Gastroesophageal sphincter (tissue), 4 donors: Measurements from ENCODE around the gene RAB22A. TPM values are rescaled to one million over a fixed set of nuclear protein-coding genes. Genes with fewer than 3 reads are reported as not detected.
"Not testable (repeated sequence)": the region's sequence is repeated elsewhere in the genome, so short reads cannot be mapped to it uniquely, and the experiment has no call there.

Experiments
- ATAC-seq: fragments of 150-250 bp; one replicate; pipeline ENCODE4 v1.9.1; 2016; ENCODE audit warnings: mild to moderate bottlenecking, moderate library complexity
- H3K27ac ChIP-seq, 4 donors: fragments of 200-600 bp; sonication (generic) in 3 of 4; 1 replicate in 3 of 4; 2 replicates in 1 of 4; pipeline ENCODE4 v1.5.1; 2016 to 2019
- H3K27me3 ChIP-seq: fragments of 200-600 bp; sonication (generic); one replicate; pipeline ENCODE4 v1.5.1; 2019
- H3K36me3 ChIP-seq, 2 donors: fragments of 200-600 bp; sonication (generic); one replicate each; pipeline ENCODE4 v1.5.1; 2019; ENCODE audit warnings: control low read depth in 1 of 2
- H3K4me1 ChIP-seq, 3 donors: fragments of 200-600 bp; sonication (generic); 1 replicate in 2 of 3; 2 replicates in 1 of 3; pipeline ENCODE4 v1.5.1; 2016 to 2019; ENCODE audit warnings: control low read depth in 2 of 3
- H3K4me3 ChIP-seq, 2 donors: fragments of 200-600 bp; sonication (generic); one replicate each; pipeline ENCODE4 v1.5.1; 2019; ENCODE audit warnings: mild to moderate bottlenecking in 1 of 2, moderate library complexity in 1 of 2
- H3K9me3 ChIP-seq, 3 donors: fragments of 200-600 bp; sonication (generic); one replicate each; pipeline ENCODE4 v1.5.1; 2017 to 2019; ENCODE audit warnings: control low read depth in 2 of 3
- CTCF ChIP-seq, 4 experiments: fragments of 200-600 bp in 2 of 4; fragments of 450-650 bp in 2 of 4; sonication (generic) in 1 of 4; IDR thresholded peaks; one replicate each; pipeline ENCODE4 v1.5.1; 2017 to 2019; ENCODE audit warnings: antibody characterized with exemption in 4 of 4, mild to moderate bottlenecking in 2 of 4, moderate library complexity in 2 of 4
- EP300 ChIP-seq: sonication (generic); formaldehyde crosslinking; IDR thresholded peaks from one replicate; pipeline ENCODE4 v1.6.1; 2017; ENCODE audit warnings: antibody characterized with exemption, mild to moderate bottlenecking
- POLR2A ChIP-seq, 2 donors: fragments of 450-650 bp; IDR thresholded peaks; one replicate each; pipeline ENCODE4 v1.6.1; 2017; ENCODE audit warnings: antibody characterized with exemption in 2 of 2, mild to moderate bottlenecking in 2 of 2, moderate library complexity in 1 of 2
- POLR2AphosphoS5 ChIP-seq: sonication (generic); formaldehyde crosslinking; IDR thresholded peaks from one replicate; pipeline ENCODE4 v1.6.1; 2017; ENCODE audit warnings: antibody characterized with exemption
- WGBS, 2 donors: methylation state at CpG; one replicate each; pipeline ENCODE4 v1.1.5; 2018; ENCODE audit warnings: low coverage in 1 of 2; 5-methylcytosine and 5-hydroxymethylcytosine counted together
- total RNA-seq, 4 donors: library from RNA; depleted of rRNA; stranded (reverse); fragments of >200 nt; gene quantifications; one replicate each; pipeline ENCODE4 v1.1.0, GENCODE V29; 2016

The RAB22A gene
- total RNA-seq, 4 donors from 2014 or later, result 23.2 to 26.8 (median 25.6) TPM

GRCh38 chr20:58407966-58408557, 98.5 kb downstream of the RAB22A start:
- ATAC-seq, result peak; percentile 55
- H3K36me3 ChIP-seq, result no peaks in the 10 kb centered on the region
- peak overlapping the region in 2 of 4 donors; percentile 1 to 13 for H3K27ac ChIP-seq
- no peak for TF ChIP-seq EP300
- TF ChIP-seq POLR2A (IDR thresholded peaks at IDR 0.05), result no peak
- no peak for TF ChIP-seq POLR2AphosphoS5
- no peak for TF ChIP-seq CTCF (IDR thresholded peaks at IDR 0.05)
- no peaks in the 10 kb centered on the region for H3K9me3 ChIP-seq
- no peaks in the 10 kb centered on the region for H3K27me3 ChIP-seq
- peaks cover 3 to 84% (median 13%) of the 10 kb centered on the region in 3 donors for H3K4me1 ChIP-seq
- 33 to 40% methylated on average over 2 of the region's 2 CpGs for WGBS, 2 donors
- H3K4me3 ChIP-seq, result no peak overlapping the region

DNA sequence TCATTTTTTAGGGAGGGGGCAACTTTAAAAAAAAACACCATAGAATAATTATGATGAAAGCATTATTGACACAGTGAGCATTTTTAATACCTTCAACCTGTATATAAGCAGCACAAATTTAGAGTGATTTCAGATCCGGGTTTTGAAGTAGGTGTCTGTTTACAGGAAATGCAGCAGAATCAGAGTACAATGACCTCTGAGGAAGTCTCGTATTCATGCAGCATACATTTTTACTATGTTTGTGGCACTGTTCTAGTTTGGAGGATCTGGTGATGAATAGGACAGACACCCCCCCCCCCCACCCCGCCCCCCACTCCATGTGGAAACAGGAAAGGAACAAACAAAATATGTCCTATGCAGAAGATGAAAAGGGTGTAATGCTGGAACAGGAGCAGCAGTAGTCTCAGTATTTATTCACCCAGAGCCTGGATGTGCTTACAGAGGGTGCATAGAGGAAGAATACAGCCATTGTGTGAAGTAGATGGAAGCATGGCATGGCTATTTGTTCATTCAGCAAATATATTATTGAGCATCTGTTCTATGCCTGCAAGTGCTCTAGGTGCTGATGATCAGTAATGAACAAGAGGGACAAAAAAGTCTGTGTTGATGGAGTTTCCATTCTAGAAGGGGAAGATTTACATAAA, 99.2 kb downstream of the RAB22A start:
- no peak for ATAC-seq
- Histone ChIP-seq H3K27ac (peak overlapping the region in 2 of 4 donors; percentile 1 to 13), H3K27me3 (no peaks in the 10 kb centered on the region), H3K4me1 (peaks cover 3 to 77% (median 13%) of the 10 kb centered on the region in 3 donors), H3K4me3 (no peak overlapping the region), H3K9me3 (no peaks in the 10 kb centered on the region), H3K36me3 (no peaks in the 10 kb centered on the region)
- TF ChIP-seq POLR2AphosphoS5 (no peak), CTCF (IDR thresholded peaks at IDR 0.05) (no peak), POLR2A (IDR thresholded peaks at IDR 0.05) (no peak), EP300 (no peak)
- 10 to 35% methylated on average over 1 to 3 of the region's 3 CpGs for WGBS, 2 donors

- H3K36me3 ChIP-seq, result peaks cover 0 to 13% of the 10 kb centered on the region in 2 donors
- WGBS, 2 donors, result no CpG with 5 or more reads among the region's 35 CpGs
- not testable (repeated sequence) for H3K4me3 ChIP-seq
Measured at GRCh38 chr20:58414216-58414615, 104.7 kb downstream of the RAB22A start.

DNA sequence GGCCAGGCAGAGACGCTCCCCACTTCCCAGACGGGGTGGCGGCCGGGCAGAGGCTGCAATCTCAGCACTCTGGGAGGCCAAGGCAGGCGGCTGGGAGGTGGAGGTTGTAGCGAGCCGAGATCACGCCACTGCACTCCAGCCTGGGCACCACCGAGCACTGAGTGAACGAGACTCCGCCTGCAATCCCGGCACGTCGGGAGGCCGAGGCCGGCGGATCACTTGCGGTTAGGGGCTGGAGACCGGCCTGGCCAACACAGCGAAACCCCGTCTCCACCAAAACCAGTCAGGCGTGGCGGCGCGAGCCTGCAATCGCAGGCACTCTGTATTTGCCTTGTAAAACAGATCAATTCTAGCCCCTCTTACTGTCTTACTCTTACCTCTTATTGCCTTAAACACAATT, 105.3 kb downstream of the RAB22A start:
- H3K9me3 ChIP-seq, ATAC-seq, H3K27ac ChIP-seq, H3K27me3 ChIP-seq, H3K4me3 ChIP-seq: not testable (repeated sequence)
- 100% methylated on average over 2 of the region's 26 CpGs; no CpG with 5 or more reads in 1 of the 2 donors for WGBS, 2 donors
- H3K4me1 ChIP-seq, result peaks cover 0 to 37% (median 9%) of the 10 kb centered on the region in 3 donors
- H3K36me3 ChIP-seq, result peaks cover 0 to 19% of the 10 kb centered on the region in 2 donors

More at GRCh38 chr20:58414216-58414615, 104.7 kb downstream of the RAB22A start:
- not testable (repeated sequence) for H3K27me3 ChIP-seq, H3K9me3 ChIP-seq, H3K27ac ChIP-seq, ATAC-seq
- peaks cover 0 to 43% (median 9%) of the 10 kb centered on the region in 3 donors for H3K4me1 ChIP-seq

GRCh38 chr20:58416057-58416456, 106.5 kb downstream of the RAB22A start:
- Histone ChIP-seq H3K4me1 (peaks cover 0 to 26% (median 9%) of the 10 kb centered on the region in 3 donors), H3K4me3 (no peak overlapping the region), H3K9me3 (no peaks in the 10 kb centered on the region), H3K27me3 (no peaks in the 10 kb centered on the region), H3K27ac (no peak overlapping the region), H3K36me3 (peaks cover 0 to 31% of the 10 kb centered on the region in 2 donors)
- WGBS, 2 donors, result 73 to 100% methylated on average over 1 of the region's 1 CpG
- ATAC-seq, result no peak
- no peak for TF ChIP-seq POLR2AphosphoS5
- TF ChIP-seq EP300, result no peak
- no peak for TF ChIP-seq POLR2A (IDR thresholded peaks at IDR 0.05)
- no peak for TF ChIP-seq CTCF (IDR thresholded peaks at IDR 0.05)

DNA sequence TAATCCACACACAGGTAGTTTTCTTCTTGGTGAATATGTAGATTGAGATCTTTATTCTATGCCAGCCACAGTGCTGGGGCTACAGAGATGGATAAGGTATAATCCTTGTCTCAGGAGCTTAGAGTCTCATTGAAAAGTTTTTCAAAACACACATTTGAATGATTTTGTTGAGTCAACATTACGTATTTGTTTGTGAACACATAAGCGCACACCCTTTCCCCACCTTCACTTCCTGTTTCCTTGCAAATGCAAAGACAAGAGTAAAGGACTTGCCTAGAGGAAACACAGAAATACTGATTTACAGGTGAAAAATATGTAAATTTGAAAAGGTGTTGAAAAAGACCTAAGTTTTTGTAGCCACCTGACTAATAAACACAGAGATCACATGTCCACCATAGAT, 107.3 kb downstream of the RAB22A start:
- H3K36me3 ChIP-seq, result peaks cover 0 to 37% of the 10 kb centered on the region in 2 donors
- no peaks in the 10 kb centered on the region for H3K9me3 ChIP-seq
- no peaks in the 10 kb centered on the region for H3K27me3 ChIP-seq
- no peak for TF ChIP-seq CTCF (IDR thresholded peaks at IDR 0.05)
- TF ChIP-seq EP300, result no peak
- TF ChIP-seq POLR2AphosphoS5, result no peak
- no peak for TF ChIP-seq POLR2A (IDR thresholded peaks at IDR 0.05)
- ATAC-seq, result no peak
- peaks cover 0 to 24% (median 9%) of the 10 kb centered on the region in 3 donors for H3K4me1 ChIP-seq
- H3K27ac ChIP-seq, result no peak overlapping the region
- no peak overlapping the region for H3K4me3 ChIP-seq
- WGBS, 2 donors, result 85 to 100% methylated on average over 1 to 2 of the region's 2 CpGs
